Stomach smooth muscle (tissue), 2 donors: Measurements from ENCODE around the gene CHD9NB.

ENCODE experiments used
- H3K27ac ChIP-seq: one replicate; pipeline ENCODE4 v1.7.0; 2013; ENCODE audit warnings: mild to moderate bottlenecking, low read length, inconsistent platforms
- H3K27me3 ChIP-seq, 2 donors: one replicate each; pipeline ENCODE4 v1.7.0; 2013; ENCODE audit warnings: low read length in 2 of 2; ENCODE audit not compliant: insufficient read depth in 2 of 2, control insufficient read depth in 1 of 2
- H3K36me3 ChIP-seq, 2 donors: one replicate each; pipeline ENCODE4 v1.7.0; 2013; ENCODE audit warnings: low read length in 2 of 2; ENCODE audit not compliant: control insufficient read depth in 2 of 2, insufficient read depth in 2 of 2
- H3K4me1 ChIP-seq: one replicate; pipeline ENCODE4 v1.7.0; 2013; ENCODE audit warnings: low read length; ENCODE audit not compliant: control insufficient read depth, insufficient read depth
- H3K4me3 ChIP-seq, 2 donors: one replicate each; pipeline ENCODE4 v1.7.0; 2013; ENCODE audit warnings: low read length in 2 of 2
- H3K9ac ChIP-seq, 2 donors: one replicate each; pipeline ENCODE4 v1.7.0; 2013; ENCODE audit warnings: low read length in 2 of 2, mild to moderate bottlenecking in 1 of 2
- H3K9me3 ChIP-seq, 2 donors: one replicate each; pipeline ENCODE4 v1.7.0; 2013; ENCODE audit warnings: low read length in 2 of 2; ENCODE audit not compliant: control insufficient read depth in 2 of 2
- donor health status: healthy.
- donor health status: Pancreatic carcinoma.

CHD9NB gene

GRCh38 chr16:53052519-53053501 is at the start of gene CHD9NB:
CHD9NB (minus strand) TSS chr16:53052897; CDS start chr16:53044158, 8,739 bp downstream.
- no peak within 1 kb of the TSS for H3K9ac ChIP-seq

GRCh38 chr16:53100889-53101288 is 48.2 kb upstream of the CHD9NB start:
- Histone ChIP-seq H3K4me1 (peaks cover 24% of the 10 kb centered on the region), H3K9ac (no peak overlapping the region), H3K27ac (peak overlapping the region; percentile 94), H3K4me3 (no peak overlapping the region), H3K36me3 (no peaks in the 10 kb centered on the region), H3K27me3 (no peaks in the 10 kb centered on the region), H3K9me3 (no peaks in the 10 kb centered on the region)

More at GRCh38 chr16:53052519-53053501, at the start of gene CHD9NB:
- H3K27me3 ChIP-seq: no peaks in the 10 kb centered on the region
- H3K36me3 ChIP-seq: no peaks in the 10 kb centered on the region
- no peak within 1 kb of the TSS for H3K4me3 ChIP-seq
- no peak within 1 kb of the TSS for H3K27ac ChIP-seq
- peaks cover 17% of the 10 kb centered on the region for H3K4me1 ChIP-seq
- H3K9me3 ChIP-seq: no peaks in the 10 kb centered on the region

DNA sequence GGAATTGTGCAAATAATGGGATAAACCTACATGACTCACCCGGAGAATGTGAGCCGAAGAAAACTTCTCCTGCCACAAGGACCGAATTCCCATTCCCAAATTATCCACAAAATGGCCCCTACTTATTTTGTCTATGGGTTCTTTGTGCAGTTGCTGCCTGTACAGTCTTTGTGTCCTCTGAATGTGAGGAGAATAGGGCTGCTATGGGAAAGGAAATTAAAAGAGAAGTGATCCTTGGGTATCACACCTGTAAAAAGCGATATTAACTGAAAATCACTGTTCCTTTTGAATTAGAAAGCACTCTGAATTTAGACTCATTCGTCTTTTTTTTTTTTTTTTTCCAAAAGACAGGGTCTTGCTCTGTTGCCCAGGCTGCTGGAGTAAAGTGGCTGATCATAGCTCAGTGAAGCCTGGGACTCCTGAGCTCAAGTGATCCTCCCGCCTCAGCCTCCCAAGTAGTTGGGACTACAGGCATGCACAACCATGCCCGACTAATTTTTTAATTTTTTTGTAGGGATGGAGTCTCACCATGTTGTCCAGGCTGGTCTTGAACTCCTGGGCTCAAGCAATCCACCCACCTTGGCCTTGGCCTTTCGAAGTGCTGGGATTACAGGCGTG is 47.5 kb upstream of the CHD9NB start:
- Histone ChIP-seq H3K27ac (peak overlapping the region; percentile 94), H3K9ac (peak overlapping the region; percentile 57 to 80), H3K9me3 (no peaks in the 10 kb centered on the region), H3K4me1 (peaks cover 24% of the 10 kb centered on the region), H3K4me3 (peak overlapping the region; percentile 69 to 70), H3K27me3 (no peaks in the 10 kb centered on the region), H3K36me3 (no peaks in the 10 kb centered on the region)

- Histone ChIP-seq H3K4me1 (peaks cover 24% of the 10 kb centered on the region), H3K4me3 (peak overlapping the region; percentile 69 to 70), H3K9ac (peak overlapping the region; percentile 64 to 80), H3K36me3 (no peaks in the 10 kb centered on the region), H3K27ac (peak overlapping the region; percentile 94), H3K9me3 (no peaks in the 10 kb centered on the region), H3K27me3 (no peaks in the 10 kb centered on the region)
These were observed 46.8 kb upstream of the CHD9NB start for GRCh38 chr16:53099318-53100130.

GRCh38 chr16:53098526-53099317 is 46.0 kb upstream of the CHD9NB start:
- Histone ChIP-seq H3K9ac (peak overlapping the region; percentile 64 to 80), H3K9me3 (no peaks in the 10 kb centered on the region), H3K36me3 (no peaks in the 10 kb centered on the region), H3K27me3 (no peaks in the 10 kb centered on the region), H3K4me3 (peak overlapping the region; percentile 69 to 70), H3K4me1 (peaks cover 31% of the 10 kb centered on the region), H3K27ac (peak overlapping the region; percentile 94)

DNA sequence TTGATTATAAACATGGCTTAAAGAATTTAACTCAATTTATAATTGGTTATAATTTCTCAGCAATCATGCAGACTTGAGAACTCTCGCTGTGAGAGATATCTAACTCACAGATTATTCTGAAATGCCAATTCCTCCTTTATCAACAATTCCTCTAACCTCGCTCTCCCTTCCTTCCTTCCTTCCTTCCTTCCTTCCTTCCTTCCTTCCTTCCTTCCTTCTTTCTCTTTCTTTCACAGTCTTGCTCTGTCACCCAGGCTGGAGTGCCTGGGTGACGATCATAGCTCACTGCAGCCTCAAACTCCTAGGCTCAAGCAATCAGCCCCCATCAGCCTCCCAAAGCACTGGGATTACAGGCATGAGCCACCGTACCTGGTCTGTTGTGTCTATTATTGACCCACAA is 44.5 kb upstream of the CHD9NB start:
- Histone ChIP-seq H3K4me3 (no peak overlapping the region), H3K27me3 (no peaks in the 10 kb centered on the region), H3K9ac (no peak overlapping the region), H3K4me1 (peaks cover 35% of the 10 kb centered on the region), H3K36me3 (no peaks in the 10 kb centered on the region), H3K9me3 (no peaks in the 10 kb centered on the region), H3K27ac (no peak overlapping the region)

- H3K9ac ChIP-seq: no peak overlapping the region
- H3K27ac ChIP-seq: peak overlapping the region; percentile 41
- H3K9me3 ChIP-seq: no peaks in the 10 kb centered on the region
- H3K27me3 ChIP-seq: no peaks in the 10 kb centered on the region
- H3K36me3 ChIP-seq: no peaks in the 10 kb centered on the region
- H3K4me3 ChIP-seq: no peak overlapping the region
- H3K4me1 ChIP-seq: peaks cover 49% of the 10 kb centered on the region
These were observed 41.4 kb upstream of the CHD9NB start for GRCh38 chr16:53094013-53094630.

DNA sequence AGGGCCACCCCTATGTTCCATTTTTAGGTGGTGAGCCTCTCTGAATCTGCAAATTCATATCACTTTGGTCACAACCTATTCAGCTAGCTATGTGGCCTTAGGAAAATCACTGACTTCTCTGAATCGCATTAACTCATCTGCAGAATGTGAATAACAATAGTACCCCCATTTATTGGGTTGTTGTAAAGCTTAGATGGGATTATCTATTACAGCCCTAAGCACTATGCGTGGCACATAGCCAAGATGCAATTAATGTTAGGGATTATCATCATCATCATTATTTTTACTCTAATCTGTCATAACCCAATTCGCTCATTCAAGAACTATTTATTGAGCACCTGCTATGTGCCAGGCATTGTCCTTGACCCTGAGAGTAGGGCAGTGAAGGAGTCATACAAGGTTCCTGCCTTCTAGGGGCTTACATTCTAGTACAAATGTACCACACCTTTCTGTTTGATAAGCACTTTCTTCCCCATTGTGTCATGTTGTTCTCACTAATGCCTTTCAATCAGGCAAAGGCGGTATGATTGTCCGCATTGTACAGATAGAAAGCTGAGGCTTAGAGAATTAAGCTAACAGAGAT is 40.6 kb upstream of the CHD9NB start:
- Histone ChIP-seq H3K4me1 (peaks cover 40% of the 10 kb centered on the region), H3K4me3 (no peak overlapping the region), H3K27me3 (no peaks in the 10 kb centered on the region), H3K9ac (no peak overlapping the region), H3K36me3 (no peaks in the 10 kb centered on the region), H3K27ac (no peak overlapping the region), H3K9me3 (no peaks in the 10 kb centered on the region)

GRCh38 chr16:53092284-53092683 is 39.6 kb upstream of the CHD9NB start:
- H3K27me3 ChIP-seq: no peaks in the 10 kb centered on the region
- H3K9ac ChIP-seq: no peak overlapping the region
- no peak overlapping the region for H3K27ac ChIP-seq
- peaks cover 40% of the 10 kb centered on the region for H3K4me1 ChIP-seq
- no peaks in the 10 kb centered on the region for H3K9me3 ChIP-seq
- H3K36me3 ChIP-seq: no peaks in the 10 kb centered on the region
- no peak overlapping the region for H3K4me3 ChIP-seq
